ENCODE results near the gene NFKB2. TPM values are rescaled to one million over a fixed set of nuclear protein-coding genes. Genes with fewer than 3 reads are reported as not detected.

NFKB2 gene
- total RNA-seq, 2 experiments from 2014 or later: 241 to 242 TPM

DNA sequence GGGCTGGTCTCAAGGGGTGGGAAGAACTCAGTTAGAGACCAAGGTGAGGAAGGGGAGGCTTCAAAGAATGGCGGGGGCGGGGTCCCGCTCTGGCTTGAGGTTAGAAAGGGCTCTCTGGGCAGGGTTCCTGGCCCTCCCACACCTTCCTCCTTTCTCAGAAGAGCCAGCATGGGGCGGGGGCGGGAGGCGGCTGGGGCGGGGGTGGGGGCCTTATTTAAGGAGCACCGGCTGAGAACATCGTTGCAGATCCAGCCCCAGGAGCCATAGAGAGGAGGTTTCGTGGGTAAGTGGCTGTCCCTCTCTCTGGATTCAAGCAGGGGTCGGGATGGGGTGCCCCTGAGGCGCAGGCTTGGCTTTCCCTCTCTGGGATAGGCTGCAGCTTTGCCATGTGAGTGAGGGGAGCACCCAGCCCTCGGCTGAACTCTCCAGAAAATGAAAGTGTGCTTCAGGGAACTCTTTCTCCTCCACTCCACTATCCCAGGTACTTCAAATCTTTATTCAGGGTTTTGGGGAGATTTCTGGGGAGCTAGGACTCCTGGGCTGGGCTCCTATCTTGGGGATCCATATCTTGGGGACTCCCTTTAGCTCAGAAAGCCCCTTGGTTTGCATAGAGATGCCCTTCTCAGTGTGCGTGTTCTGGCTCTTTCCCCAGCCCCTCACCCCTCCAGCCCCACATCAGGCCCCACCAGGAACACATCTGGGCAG, 40.2 kb downstream of the NFKB2 start:
- CTCF ChIA-PET: interaction anchor here (1.1 to 2.4 kb wide), 11 partner anchors 12 to 206 kb away, joined by 3 to 12 read pairs (median 7); partner anchors contain the start of genes C10orf95 and FBXL15
- H3K4me1 Mint-ChIP-seq (ENCODE audit: low read depth): peaks cover 48% of the 10 kb centered on the region
- intact Hi-C loops (cut with micrococcal nuclease): no loop called here

DNA sequence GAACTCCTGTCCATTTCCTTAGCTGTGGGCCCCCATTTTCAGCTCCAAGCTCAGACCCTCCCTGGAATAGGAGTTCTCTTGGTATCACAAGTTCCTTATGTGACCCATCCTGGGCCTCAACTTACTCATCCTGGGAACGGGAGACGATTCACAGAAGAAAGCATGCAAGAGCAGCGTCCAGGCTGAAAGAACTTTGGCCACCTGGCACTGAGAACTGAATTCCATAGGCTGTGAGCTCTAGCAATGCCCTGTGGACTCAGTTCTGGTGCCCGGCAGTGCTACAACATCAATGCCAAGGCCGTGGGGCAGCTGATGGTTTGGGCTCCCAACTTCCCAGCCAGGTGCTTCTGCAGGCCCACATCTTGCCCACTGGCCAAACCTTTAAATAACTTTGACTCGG, 40.8 kb downstream of the NFKB2 start:
- no peaks in the 10 kb centered on the region for H3K27me3 Mint-ChIP-seq
- H3K9me3 Mint-ChIP-seq: no peaks in the 10 kb centered on the region
- ChIA-PET CTCF (interaction anchor here (1.4 to 2.4 kb wide), 10 partner anchors 12 to 207 kb away, joined by 3 to 12 read pairs (median 7); partner anchors contain the start of genes C10orf95 and FBXL15), POLR2A (interaction anchor here (1.6 to 5.1 kb wide), 4 partner anchors 14 to 42 kb away, joined by 3 to 56 read pairs (median 24); partner anchors contain the start of genes C10orf95, FBXL15 and NFKB2)
- H3K27ac Mint-ChIP-seq: peak overlapping the region; percentile 91
- intact Hi-C loops (cut with micrococcal nuclease): no loop called here
- peaks cover 10% of the 10 kb centered on the region for H3K36me3 Mint-ChIP-seq
- peak overlapping the region; percentile 75 for H3K4me3 Mint-ChIP-seq
- H3K4me1 Mint-ChIP-seq (ENCODE audit: low read depth): peaks cover 48% of the 10 kb centered on the region
- no peak for DNase-seq

More for the DNA sequence above, 40.2 kb downstream of the NFKB2 start:
- Mint-ChIP-seq H3K4me3 (peak overlapping the region; percentile 75), H3K27ac (peak overlapping the region; percentile 91), H3K27me3 (no peaks in the 10 kb centered on the region), H3K36me3 (peaks cover 10% of the 10 kb centered on the region), H3K9me3 (no peaks in the 10 kb centered on the region)
- POLR2A ChIA-PET: interaction anchor here (1.6 to 5.1 kb wide), 4 partner anchors 14 to 41 kb away, joined by 3 to 56 read pairs (median 24); partner anchors contain the start of genes C10orf95, FBXL15 and NFKB2
- DNase-seq: peak; percentile 69

DNA sequence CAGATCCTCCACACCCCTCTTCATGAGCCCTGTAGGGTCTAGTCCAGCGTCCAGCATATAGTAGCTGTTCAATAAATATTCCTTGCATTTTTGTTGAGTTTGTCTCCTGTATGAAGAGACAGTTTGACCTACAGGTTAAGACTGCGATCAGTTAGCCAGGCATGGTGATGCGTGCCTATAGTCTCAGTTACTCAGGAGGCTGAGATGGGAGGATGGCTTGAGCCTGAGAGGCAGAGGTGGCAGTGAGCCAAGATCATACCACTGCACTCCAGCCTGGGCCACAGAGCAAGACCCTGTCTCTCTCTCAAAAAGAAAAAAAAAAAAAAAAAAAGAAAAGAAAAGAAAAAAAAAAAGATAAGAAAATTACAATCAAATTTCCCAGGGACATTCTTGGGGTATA, 42.0 kb downstream of the NFKB2 start:
- peaks cover 8% of the 10 kb centered on the region for H3K36me3 Mint-ChIP-seq
- peaks cover 43% of the 10 kb centered on the region for H3K4me1 Mint-ChIP-seq (ENCODE audit: low read depth)
- no peaks in the 10 kb centered on the region for H3K9me3 Mint-ChIP-seq
- peak overlapping the region; percentile 45 for H3K27ac Mint-ChIP-seq
- ChIA-PET CTCF (no interaction called here), POLR2A (no interaction called here)
- intact Hi-C loops (cut with micrococcal nuclease): no loop called here
- no peaks in the 10 kb centered on the region for H3K27me3 Mint-ChIP-seq
- no peak for DNase-seq
- H3K4me3 Mint-ChIP-seq: peak overlapping the region; percentile 75

DNA sequence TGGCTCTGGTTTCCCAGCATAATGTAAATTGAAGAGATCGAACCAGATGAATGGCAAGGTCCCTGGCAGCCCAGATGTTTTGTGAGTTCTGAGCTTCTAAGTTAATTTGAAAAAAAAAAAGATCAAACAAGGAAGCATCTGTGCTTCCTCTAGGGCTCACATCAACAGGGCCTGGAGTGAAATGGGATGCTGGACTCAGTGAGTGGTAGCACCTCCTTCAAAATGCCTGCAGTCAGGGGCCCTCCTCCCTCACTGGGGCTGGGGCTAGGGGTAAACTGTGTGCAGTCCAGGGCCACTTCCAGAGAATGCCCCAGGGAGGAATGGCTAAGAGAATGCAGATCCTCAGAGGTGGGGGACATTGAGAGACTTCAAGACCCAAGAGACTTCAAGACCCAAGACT, 42.9 kb downstream of the NFKB2 start:
- H3K27me3 Mint-ChIP-seq: no peaks in the 10 kb centered on the region
- no peak for DNase-seq
- ChIA-PET POLR2A (no interaction called here), CTCF (interaction anchor here (0.6 to 0.7 kb wide), 2 partner anchors 177 to 995 kb away, joined by 3 read pairs; no protein-coding TSS in a partner anchor)
- intact Hi-C loops (cut with micrococcal nuclease): no loop called here
- no peak overlapping the region for H3K4me3 Mint-ChIP-seq
- no peak overlapping the region for H3K27ac Mint-ChIP-seq
- H3K4me1 Mint-ChIP-seq (ENCODE audit: low read depth): peaks cover 39% of the 10 kb centered on the region
- H3K9me3 Mint-ChIP-seq: no peaks in the 10 kb centered on the region
- peaks cover 8% of the 10 kb centered on the region for H3K36me3 Mint-ChIP-seq

DNA sequence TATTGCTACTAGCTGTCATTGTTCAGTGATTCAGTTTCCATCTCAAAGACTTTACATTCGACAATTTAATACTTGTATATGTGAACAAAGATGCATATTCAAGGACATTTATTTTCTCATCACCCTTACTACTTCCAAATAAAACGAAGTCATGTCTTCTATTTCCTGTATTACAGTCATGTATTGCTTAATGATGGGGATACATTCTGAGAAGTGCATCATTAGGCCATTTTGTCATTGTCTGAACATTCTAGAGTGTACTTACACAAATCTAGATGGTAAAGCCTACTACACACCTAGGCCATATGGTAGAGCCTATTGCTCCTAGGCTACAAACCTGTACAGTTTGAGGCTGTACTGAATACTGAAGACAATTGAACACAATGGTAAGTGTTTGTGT, 49.3 kb downstream of the NFKB2 start:
- H3K4me3 Mint-ChIP-seq: no peak overlapping the region
- peaks cover 9% of the 10 kb centered on the region for H3K4me1 Mint-ChIP-seq (ENCODE audit: low read depth)
- no peaks in the 10 kb centered on the region for H3K27me3 Mint-ChIP-seq
- intact Hi-C loops (cut with micrococcal nuclease): no loop called here
- ChIA-PET POLR2A (no interaction called here), CTCF (interaction anchor here (0.7 kb wide), 1 partner anchor 200 kb away, joined by 4 read pairs; no protein-coding TSS in a partner anchor)
- H3K27ac Mint-ChIP-seq: no peak overlapping the region
- no peaks in the 10 kb centered on the region for H3K9me3 Mint-ChIP-seq
- no peak for DNase-seq
- H3K36me3 Mint-ChIP-seq: no peaks in the 10 kb centered on the region

DNA sequence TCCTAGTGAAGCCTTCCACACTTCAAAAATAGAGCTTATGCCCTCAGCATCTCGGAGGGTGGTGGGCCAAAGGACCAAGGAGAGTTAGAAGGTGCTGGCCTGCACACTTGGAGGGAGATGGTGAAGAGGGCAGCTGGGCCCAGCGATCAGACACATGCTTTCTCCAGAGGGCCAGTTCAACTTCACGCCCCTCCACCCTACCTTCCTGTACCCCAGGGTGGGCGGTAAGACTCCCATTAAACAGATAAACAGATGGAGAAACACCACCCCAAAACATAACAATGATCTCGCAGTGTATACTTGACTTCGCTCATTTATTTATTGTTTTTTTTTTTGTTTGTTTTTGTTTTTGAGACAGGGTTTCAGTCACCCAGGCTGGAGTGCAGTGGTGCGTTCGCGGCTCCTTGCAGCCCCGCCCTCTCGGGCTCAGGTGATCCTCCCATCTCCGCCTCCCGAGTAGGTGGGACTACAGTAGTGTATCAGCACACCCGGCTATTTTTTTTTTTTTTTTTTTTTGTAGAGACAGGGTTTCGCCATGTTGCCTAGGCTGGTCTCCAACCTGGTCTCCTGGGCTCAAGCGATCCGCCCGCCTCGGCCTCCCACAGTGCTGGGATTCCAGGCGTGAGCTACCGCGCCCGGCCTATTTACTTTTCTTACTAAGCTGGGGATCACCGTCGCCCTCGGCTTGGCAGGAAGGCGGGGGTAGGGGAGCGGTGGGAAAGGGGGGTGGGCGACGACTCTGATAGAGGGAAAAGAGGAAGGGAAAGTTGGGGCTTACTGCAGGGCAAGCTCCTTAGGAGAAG, 54.0 kb downstream of the NFKB2 start:
- H3K4me3 Mint-ChIP-seq: peak overlapping the region; percentile 94
- H3K27me3 Mint-ChIP-seq: no peaks in the 10 kb centered on the region
- peak; percentile 93 for DNase-seq
- intact Hi-C loops (cut with micrococcal nuclease): loop anchor here (1.0 to 10.0 kb wide), 5 partner anchors 28 to 745 kb away; partner anchors contain the start of genes ACTR1A and NT5C2
- ChIA-PET CTCF (interaction anchor here (0.6 to 4.7 kb wide), 12 partner anchors 12 to 219 kb away, joined by 3 to 22 read pairs (median 8); partner anchors contain the start of genes CUEDC2, FBXL15 and NFKB2), POLR2A (interaction anchor here (0.6 to 4.9 kb wide), 8 partner anchors 9 to 65 kb away, joined by 5 to 36 read pairs (median 16); partner anchors contain the start of genes CUEDC2, FBXL15 and NFKB2)
- peaks cover 10% of the 10 kb centered on the region for H3K36me3 Mint-ChIP-seq
- H3K27ac Mint-ChIP-seq: peak overlapping the region; percentile 94
- no peaks in the 10 kb centered on the region for H3K9me3 Mint-ChIP-seq
- peaks cover 35% of the 10 kb centered on the region for H3K4me1 Mint-ChIP-seq (ENCODE audit: low read depth)

DNA sequence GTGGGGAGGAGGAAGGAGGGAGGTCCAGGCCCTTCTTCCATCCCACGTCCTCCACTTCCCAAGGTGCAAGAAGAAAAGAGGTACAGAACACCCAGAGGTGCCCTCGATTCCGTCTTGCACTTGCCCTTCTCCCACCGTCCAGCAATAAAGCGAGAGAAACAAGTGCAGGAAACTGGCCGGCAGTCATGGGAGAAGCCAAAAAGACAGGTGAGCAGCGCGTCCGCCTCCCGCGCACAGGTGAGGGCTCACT, 54.5 kb downstream of the NFKB2 start:
- intact Hi-C loops (cut with micrococcal nuclease): loop anchor here (1.0 to 10.0 kb wide), 5 partner anchors 29 to 745 kb away; partner anchors contain the start of genes ACTR1A and NT5C2
- no peaks in the 10 kb centered on the region for H3K9me3 Mint-ChIP-seq
- peaks cover 35% of the 10 kb centered on the region for H3K4me1 Mint-ChIP-seq (ENCODE audit: low read depth)
- CTCF ChIA-PET: interaction anchor here (0.6 to 4.7 kb wide), 16 partner anchors 12 to 220 kb away, joined by 3 to 22 read pairs (median 5); partner anchors contain the start of genes CUEDC2, FBXL15 and NFKB2
- peak overlapping the region; percentile 94 for H3K27ac Mint-ChIP-seq
- H3K36me3 Mint-ChIP-seq: peaks cover 10% of the 10 kb centered on the region
- POLR2A ChIA-PET: interaction anchor here (0.6 to 4.9 kb wide), 10 partner anchors 10 to 195 kb away, joined by 3 to 36 read pairs (median 10); partner anchors contain the start of genes CUEDC2, FBXL15 and NFKB2
- peak overlapping the region; percentile 94 for H3K4me3 Mint-ChIP-seq
- no peaks in the 10 kb centered on the region for H3K27me3 Mint-ChIP-seq
- DNase-seq: no peak

DNA sequence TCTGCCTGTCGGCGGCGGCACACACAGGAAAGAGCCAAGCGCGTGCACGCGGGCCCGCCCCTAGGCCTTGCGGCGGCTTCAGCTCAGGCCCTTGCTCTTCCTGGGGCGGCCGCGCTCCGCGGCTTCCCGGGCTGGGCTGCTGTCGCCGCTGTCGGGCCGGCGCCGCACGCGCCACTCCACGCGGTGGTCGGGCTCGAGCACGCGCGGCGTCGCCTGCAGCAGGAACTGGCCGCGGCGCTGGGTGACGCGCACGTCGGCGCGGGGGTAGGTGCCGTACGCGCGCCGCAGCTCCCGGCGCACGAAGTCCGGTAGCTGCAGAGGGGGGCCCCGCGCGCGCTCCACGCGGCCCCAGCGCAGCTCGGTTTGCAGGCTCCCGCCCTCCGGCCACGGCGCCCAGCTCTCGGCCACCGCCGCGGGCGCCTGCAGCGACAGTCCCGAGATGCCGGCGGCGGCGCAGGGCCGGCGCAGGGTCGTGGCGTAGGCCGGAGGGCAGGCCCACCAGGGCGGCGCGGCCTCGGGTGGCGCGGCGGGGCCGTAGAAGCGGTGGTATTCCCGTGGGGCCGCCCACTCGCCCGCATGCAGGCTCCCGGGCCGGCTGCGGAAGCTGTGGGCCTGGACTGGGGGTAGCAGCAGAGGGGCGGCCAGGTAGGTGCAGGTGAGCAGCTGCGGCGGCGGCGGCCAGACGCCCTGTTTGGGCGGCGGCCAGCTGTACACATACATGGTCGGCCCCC, 55.0 kb downstream of the NFKB2 start:
- no peaks in the 10 kb centered on the region for H3K9me3 Mint-ChIP-seq
- POLR2A ChIA-PET: interaction anchor here (0.6 to 4.9 kb wide), 11 partner anchors 10 to 194 kb away, joined by 3 to 36 read pairs (median 7); partner anchors contain the start of genes CUEDC2, FBXL15 and NFKB2
- intact Hi-C loops (cut with micrococcal nuclease): loop anchor here (1.0 to 10.0 kb wide), 5 partner anchors 29 to 744 kb away; partner anchors contain the start of genes ACTR1A and NT5C2

DNA sequence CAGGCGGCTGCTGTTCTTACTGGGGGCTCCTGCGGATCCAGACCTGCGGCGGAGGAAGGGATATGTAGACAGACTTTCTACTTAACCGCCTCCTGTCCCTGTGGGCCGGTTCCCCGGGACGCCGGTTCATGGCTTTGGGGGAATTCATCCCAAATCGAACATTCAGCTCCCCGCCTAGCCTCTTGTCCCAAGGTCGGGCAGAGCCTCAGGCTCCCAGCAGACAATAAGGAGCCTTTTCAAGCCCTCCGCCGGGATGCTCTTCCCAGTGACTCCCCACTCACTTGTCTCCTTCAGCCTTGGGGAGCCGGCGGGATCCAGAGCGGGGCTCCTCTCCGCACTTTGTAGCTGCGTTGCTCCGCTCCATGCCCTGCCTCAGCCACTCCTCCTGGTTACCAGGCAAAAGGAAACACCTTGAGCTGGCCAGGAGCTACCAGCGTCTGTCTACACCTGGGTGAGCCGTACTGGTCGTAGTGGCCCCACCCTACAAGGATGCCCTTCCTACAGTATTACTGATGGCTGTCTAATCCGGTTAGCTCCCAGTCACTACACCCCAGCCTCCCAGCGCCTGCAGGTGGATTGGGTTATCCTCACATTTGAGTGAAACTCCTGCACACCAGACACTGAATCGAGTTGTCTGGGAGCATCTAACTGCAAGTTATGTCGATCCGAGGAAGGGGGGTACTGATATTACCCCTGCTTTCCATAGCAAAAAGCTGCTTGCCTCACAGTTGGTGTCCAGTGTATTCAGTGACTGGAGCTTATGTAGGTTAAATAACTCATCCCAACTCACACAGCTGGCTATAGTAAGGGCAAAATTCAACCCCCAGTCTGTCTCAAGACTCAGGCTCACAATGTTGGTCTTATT, 55.8 kb downstream of the NFKB2 start, which contains the start of gene C10orf95:
TSS of gene C10orf95 (minus strand) at position 439 of the 865 bp plus-strand sequence. CDS start 450 bp downstream, outside the sequence.
- POLR2A ChIA-PET: interaction anchor here (0.9 to 4.9 kb wide), 11 partner anchors 10 to 282 kb away, joined by 3 to 36 read pairs (median 7); partner anchors contain the start of genes CUEDC2, FBXL15 and NFKB2

More for the DNA sequence above, 55.0 kb downstream of the NFKB2 start:
- Mint-ChIP-seq H3K36me3 (peaks cover 13% of the 10 kb centered on the region), H3K27ac (peak overlapping the region; percentile 94), H3K4me3 (peak overlapping the region; percentile 94), H3K27me3 (no peaks in the 10 kb centered on the region), H3K4me1 (ENCODE audit: low read depth) (peaks cover 35% of the 10 kb centered on the region)
- DNase-seq: peak; percentile 90
- CTCF ChIA-PET: interaction anchor here (0.6 to 4.7 kb wide), 18 partner anchors 11 to 220 kb away, joined by 3 to 22 read pairs (median 4); partner anchors contain the start of genes CUEDC2, FBXL15, NFKB2 and SUFU

More for the DNA sequence above, 55.8 kb downstream of the NFKB2 start, which contains the start of gene C10orf95:
- CTCF ChIA-PET: interaction anchor here (1.0 to 4.7 kb wide), 18 partner anchors 11 to 221 kb away, joined by 3 to 22 read pairs (median 6); partner anchors contain the start of genes CUEDC2, GBF1, NFKB2 and SUFU
- Mint-ChIP-seq H3K4me3 (peak within 1 kb of the TSS; percentile 94), H3K4me1 (ENCODE audit: low read depth) (peaks cover 35% of the 10 kb centered on the region), H3K36me3 (peaks cover 13% of the 10 kb centered on the region), H3K27me3 (no peaks in the 10 kb centered on the region), H3K27ac (peak within 1 kb of the TSS; percentile 89), H3K9me3 (no peaks in the 10 kb centered on the region)
- peak; percentile 20 for DNase-seq
- intact Hi-C loops (cut with micrococcal nuclease): loop anchor here (10.0 kb wide), 1 partner anchor 743 kb away; the partner anchor contains the start of gene NT5C2
